WTC11 (cell line): ENCODE data around the gene CCDC154. TPM values are rescaled to one million over a fixed set of nuclear protein-coding genes. Genes with fewer than 3 reads are reported as not detected.

Experiments used
- ATAC-seq: fragments of 200-7000 bp; cut with Tn5 transposase; 2 replicates; pipeline ENCODE4 v1.10.0; 2021; ENCODE audit warnings: mild to moderate bottlenecking, moderate library complexity
- CTCF ChIA-PET: fragments of 300-600 bp; sonication (Branson Sonifier 250); formaldehyde crosslinking; loops from one replicate; lab custom pipeline; 2021; ENCODE audit warnings: antibody characterized with exemption; lab: Charles Lee
- POLR2A ChIA-PET: fragments of 350-600 bp; sonication (Branson Sonifier 250); formaldehyde crosslinking; loops from one replicate; lab custom pipeline; 2021; ENCODE audit warnings: antibody characterized with exemption; lab: Charles Lee
- DNase-seq: peaks from one replicate; pipeline ENCODE4 v3.0.0; 2021; ENCODE audit warnings: low spot score
- H3K27ac Mint-ChIP-seq: 2 replicates; pipeline ENCODE4 v1.8.0; 2021; ENCODE audit warnings: mixed read lengths
- H3K27me3 Mint-ChIP-seq: 2 replicates; pipeline ENCODE4 v1.8.0; 2021; ENCODE audit warnings: low read depth, mild to moderate bottlenecking, moderate library complexity, mixed read lengths
- H3K36me3 Mint-ChIP-seq: 2 replicates; pipeline ENCODE4 v1.8.0; 2021; ENCODE audit warnings: mixed read lengths
- H3K4me1 Mint-ChIP-seq: 2 replicates; pipeline ENCODE4 v1.8.0; 2022; ENCODE audit warnings: mixed read lengths
- H3K4me3 Mint-ChIP-seq: 2 replicates; pipeline ENCODE4 v1.8.0; 2021; ENCODE audit warnings: mild to moderate bottlenecking, moderate library complexity, mixed read lengths
- H3K9me3 Mint-ChIP-seq: 2 replicates; pipeline ENCODE4 v1.8.0; 2021; ENCODE audit warnings: mixed read lengths
- AFF4 ChIP-seq: sonication (generic); formaldehyde crosslinking; IDR thresholded peaks from 2 replicates; pipeline ENCODE4 v1.8.1; 2023; ENCODE audit warnings: mild to moderate bottlenecking, missing genetic modification reagents, borderline replicate concordance
- ATF1 ChIP-seq: sonication (generic); formaldehyde crosslinking; IDR thresholded peaks from 2 replicates; pipeline ENCODE4 v1.8.1; 2023; ENCODE audit warnings: mild to moderate bottlenecking, moderate library complexity, missing genetic modification reagents
- CBFB ChIP-seq: sonication (generic); formaldehyde crosslinking; IDR thresholded peaks from 2 replicates; pipeline ENCODE4 v1.8.1; 2022; ENCODE audit warnings: mild to moderate bottlenecking, low read depth, missing genetic modification reagents
- E2F1 ChIP-seq: sonication (generic); formaldehyde crosslinking; IDR thresholded peaks from 2 replicates; pipeline ENCODE4 v1.8.0; 2022; ENCODE audit warnings: mild to moderate bottlenecking, missing genetic modification reagents
- ELF4 ChIP-seq: sonication (generic); formaldehyde crosslinking; IDR thresholded peaks from 2 replicates; pipeline ENCODE4 v1.8.1; 2022; ENCODE audit warnings: low read depth, mild to moderate bottlenecking, moderate library complexity, missing genetic modification reagents
- EMX1 ChIP-seq: fragments of 250-450 bp; sonication (Bioruptor Pico); IDR thresholded peaks from 2 replicates; pipeline ENCODE4 v1.8.0; 2021; ENCODE audit warnings: mild to moderate bottlenecking
- ERG ChIP-seq: fragments of 250-450 bp; sonication (Bioruptor Pico); IDR thresholded peaks from 2 replicates; pipeline ENCODE4 v1.8.0; 2021; ENCODE audit warnings: mild to moderate bottlenecking
- FOXK1 ChIP-seq: sonication (generic); formaldehyde crosslinking; IDR thresholded peaks from 2 replicates; pipeline ENCODE4 v1.8.0; 2022; ENCODE audit warnings: mild to moderate bottlenecking, moderate library complexity, missing genetic modification reagents
- IRF1 ChIP-seq: sonication (generic); formaldehyde crosslinking; IDR thresholded peaks from 2 replicates; pipeline ENCODE4 v1.8.0; 2023; ENCODE audit warnings: missing genetic modification reagents
- JAZF1 ChIP-seq: fragments of 250-450 bp; sonication (Bioruptor Pico); IDR thresholded peaks from 2 replicates; pipeline ENCODE4 v1.9.0; 2021; ENCODE audit warnings: moderate library complexity, mild to moderate bottlenecking, inconsistent platforms
- OVOL2 ChIP-seq: fragments of 250-450 bp; sonication (Bioruptor Pico); IDR thresholded peaks from 2 replicates; pipeline ENCODE4 v1.9.0; 2021; ENCODE audit warnings: mild to moderate bottlenecking, borderline replicate concordance
- PREB ChIP-seq: sonication (generic); formaldehyde crosslinking; IDR thresholded peaks from 2 replicates; pipeline ENCODE4 v1.8.1; 2022; ENCODE audit warnings: mild to moderate bottlenecking, missing genetic modification reagents, moderate library complexity, borderline replicate concordance
- RELA ChIP-seq: sonication (generic); formaldehyde crosslinking; IDR thresholded peaks from 2 replicates; pipeline ENCODE4 v1.8.1; 2022; ENCODE audit warnings: missing genetic modification reagents, mild to moderate bottlenecking, borderline replicate concordance
- RORB ChIP-seq: fragments of 250-450 bp; sonication (Bioruptor Pico); IDR thresholded peaks from 2 replicates; pipeline ENCODE4 v1.9.0; 2021; ENCODE audit warnings: mild to moderate bottlenecking
- SOX15 ChIP-seq: fragments of 250-450 bp; sonication (Bioruptor Pico); IDR thresholded peaks from 2 replicates; pipeline ENCODE4 v1.9.0; 2021; ENCODE audit warnings: mild to moderate bottlenecking
- ZBTB21 ChIP-seq: sonication (generic); formaldehyde crosslinking; IDR thresholded peaks from 2 replicates; pipeline ENCODE4 v1.8.1; 2023; ENCODE audit warnings: mild to moderate bottlenecking, missing genetic modification reagents, borderline replicate concordance
- ZNF512 ChIP-seq: sonication (generic); formaldehyde crosslinking; IDR thresholded peaks from 2 replicates; pipeline ENCODE4 v1.8.1; 2022; ENCODE audit warnings: missing genetic modification reagents, borderline replicate concordance
- ZSCAN18 ChIP-seq: fragments of 250-450 bp; sonication (Bioruptor Pico); IDR thresholded peaks from 2 replicates; pipeline ENCODE4 v2.1.2; 2022; ENCODE audit warnings: mild to moderate bottlenecking, moderate library complexity
- total RNA-seq: library from RNA; stranded (reverse); gene quantifications from 3 replicates; pipeline ENCODE4 v1.2.3, GENCODE V29; 2021

Gene CCDC154
- total RNA-seq, 1 experiment from 2014 or later = 0.46 TPM

- ChIA-PET CTCF (no interaction called here), POLR2A (no interaction called here)
- no peak for DNase-seq
- no peaks in the 10 kb centered on the region for H3K36me3 Mint-ChIP-seq
- peaks cover 14% of the 10 kb centered on the region for H3K9me3 Mint-ChIP-seq
- no peak for TF ChIP-seq JAZF1 (CRISPR knock-in tag)
- no peak for TF ChIP-seq OVOL2 (CRISPR knock-in tag)
- peak overlapping the region; percentile 72 for H3K4me3 Mint-ChIP-seq
- H3K4me1 Mint-ChIP-seq = peaks cover 9% of the 10 kb centered on the region
- peak overlapping the region; percentile 36; the same call in 1 of the 2 replicates for H3K27ac Mint-ChIP-seq
- peaks cover 5% of the 10 kb centered on the region for H3K27me3 Mint-ChIP-seq
- ATAC-seq = peak; percentile 54
Observed at GRCh38 chr16:1475552-1476114, 31.3 kb upstream of the CCDC154 start.

- POLR2A ChIA-PET = no interaction called here
- ATAC-seq = peak; percentile 72
- peak within 1 kb of the TSS; percentile 87 for H3K27ac Mint-ChIP-seq
- CTCF ChIA-PET = no interaction called here
- peaks cover 14% of the 10 kb centered on the region for H3K9me3 Mint-ChIP-seq
- H3K4me3 Mint-ChIP-seq = peak within 1 kb of the TSS; percentile 79
- H3K27me3 Mint-ChIP-seq = peaks cover 5% of the 10 kb centered on the region
- no peaks in the 10 kb centered on the region for H3K36me3 Mint-ChIP-seq
- H3K4me1 Mint-ChIP-seq = peaks cover 9% of the 10 kb centered on the region
- DNase-seq = peak; percentile 83
- peak; percentile 87; the same call in 1 of the 2 replicates for TF ChIP-seq ELF4 (CRISPR knock-in tag)
- TF ChIP-seq ZBTB21 (CRISPR knock-in tag) = peak; percentile 80
- TF ChIP-seq SOX15 (CRISPR knock-in tag) = no peak
- no peak for TF ChIP-seq ZNF512 (CRISPR knock-in tag)
- no peak for TF ChIP-seq ERG (CRISPR knock-in tag)
- peak; percentile 92; the same call in 1 of the 2 replicates for TF ChIP-seq E2F1
- TF ChIP-seq PREB (CRISPR knock-in tag) = peak; percentile 80; the same call in 1 of the 2 replicates
- no peak for TF ChIP-seq RORB
- TF ChIP-seq JAZF1 (CRISPR knock-in tag) = no peak
- peak; percentile 90; the same call in 1 of the 2 replicates for TF ChIP-seq RELA
- TF ChIP-seq EMX1 = no peak
- peak; percentile 100 for TF ChIP-seq FOXK1
- 0 out of 2 replicates have a peak, but pooled peaks have one; percentile 63 for TF ChIP-seq AFF4
- peak; percentile 94 for TF ChIP-seq IRF1 (CRISPR knock-in tag)
- peak; percentile 90; the same call in 1 of the 2 replicates for TF ChIP-seq ATF1
- no peak for TF ChIP-seq ZSCAN18 (CRISPR knock-in tag)
- peak; percentile 80; the same call in 1 of the 2 replicates for TF ChIP-seq CBFB (CRISPR knock-in tag)
- TF ChIP-seq OVOL2 (CRISPR knock-in tag) = no peak
Observed at GRCh38 chr16:1474796-1475551, 30.6 kb upstream of the CCDC154 start, which contains the start of gene CLCN7. TSS of gene CLCN7 (minus strand) at chr16:1475028. CDS start at chr16:1474974, 54 bp downstream.
